DMS 273 (cell line): ENCODE measurements around the gene DCTN4.
"Not testable (repeated sequence)": the region's sequence is repeated elsewhere in the genome, so short reads cannot be mapped to it uniquely, and the experiment has no call there.

Experiments used
- DNase-seq: peaks from one replicate; lab custom pipeline; 2025; ENCODE audit not compliant: unreplicated experiment; lab: John Stamatoyannopoulos, UW

The DCTN4 gene

GRCh38 chr5:150742455-150743141 is 16.2 kb downstream of the DCTN4 start:
- DNase-seq, result not testable (repeated sequence)

GRCh38 chr5:150740992-150741391 is 17.8 kb downstream of the DCTN4 start:
- no peak for DNase-seq

GRCh38 chr5:150738862-150739261 is 20.0 kb downstream of the DCTN4 start:
- no peak for DNase-seq

- peak; percentile 43 for DNase-seq
Observed at GRCh38 chr5:150734579-150735384, 24.0 kb downstream of the DCTN4 start.

GRCh38 chr5:150731669-150732242 is 27.1 kb downstream of the DCTN4 start:
- DNase-seq, result no peak

GRCh38 chr5:150729859-150730258 is 29.0 kb downstream of the DCTN4 start:
- DNase-seq, result peak; percentile 12

GRCh38 chr5:150723845-150724244 is 35.0 kb downstream of the DCTN4 start:
- DNase-seq, result no peak

- peak; percentile 26 for DNase-seq
Observed at GRCh38 chr5:150710165-150710564, 48.7 kb downstream of the DCTN4 start.

GRCh38 chr5:150706776-150707390 is 51.9 kb downstream of the DCTN4 start:
- DNase-seq, result no peak

- DNase-seq, result no peak
Observed at GRCh38 chr5:150703762-150704161, 55.1 kb downstream of the DCTN4 start.

- peak; percentile 97 for DNase-seq
Observed at GRCh38 chr5:150700594-150701377, 58.0 kb downstream of the DCTN4 start, which contains the start of gene RBM22. RBM22 (minus strand) TSS chr5:150701062; CDS start chr5:150700985, 77 bp downstream.

- no peak for DNase-seq
Observed at GRCh38 chr5:150700246-150700593, 58.6 kb downstream of the DCTN4 start.

GRCh38 chr5:150694612-150695011 is 64.2 kb downstream of the DCTN4 start:
- DNase-seq, result peak; percentile 10

GRCh38 chr5:150692276-150692675 is 66.5 kb downstream of the DCTN4 start:
- no peak for DNase-seq

GRCh38 chr5:150690760-150691159 is 68.1 kb downstream of the DCTN4 start:
- no peak for DNase-seq

- no peak for DNase-seq
Observed at GRCh38 chr5:150689120-150689519, 69.7 kb downstream of the DCTN4 start.

- no peak for DNase-seq
Observed at GRCh38 chr5:150676578-150676977, 82.2 kb downstream of the DCTN4 start.

GRCh38 chr5:150675069-150675468 is 83.7 kb downstream of the DCTN4 start:
- no peak for DNase-seq

GRCh38 chr5:150674341-150674821 is 84.4 kb downstream of the DCTN4 start:
- DNase-seq, result no peak

- DNase-seq, result no peak
Observed at GRCh38 chr5:150672884-150673275, 85.9 kb downstream of the DCTN4 start.
